Mononuclear cell (primary cell): ENCODE measurements around the gene STMND1. TPM values are rescaled to one million over a fixed set of nuclear protein-coding genes. Genes with fewer than 3 reads are reported as not detected.

ENCODE experiments used
- H3K27me3 ChIP-seq: 2 replicates; pipeline ENCODE4 v1.6.0; 2011; ENCODE audit warnings: low read length, control low read depth; ENCODE audit not compliant: insufficient read depth
- H3K4me1 ChIP-seq: 2 replicates; pipeline ENCODE4 v1.5.1; 2011; ENCODE audit warnings: mild to moderate bottlenecking, low read length, control low read depth; ENCODE audit not compliant: insufficient read depth
- H3K4me3 ChIP-seq: 2 replicates; pipeline ENCODE4 v1.5.1; 2011; ENCODE audit warnings: mild to moderate bottlenecking, low read length, moderate library complexity
- H3K9me3 ChIP-seq: 2 replicates; pipeline ENCODE4 v1.5.1; 2011; ENCODE audit warnings: low read depth, mild to moderate bottlenecking, control low read depth, low read length
- total RNA-seq: library from RNA; depleted of rRNA; stranded (reverse); fragments of >200 nt; gene quantifications from one replicate; pipeline ENCODE4 v1.2.3, GENCODE V29; 2012

STMND1 gene
- total RNA-seq, 1 donor: not detected

GRCh38 chr6:17116117-17116440, 14.2 kb downstream of the STMND1 start:
- no peaks in the 10 kb centered on the region for H3K9me3 ChIP-seq
- H3K27me3 ChIP-seq: no peaks in the 10 kb centered on the region
- no peak overlapping the region for H3K4me3 ChIP-seq
- H3K4me1 ChIP-seq: no peaks in the 10 kb centered on the region

- Histone ChIP-seq H3K27me3 (no peaks in the 10 kb centered on the region), H3K9me3 (no peaks in the 10 kb centered on the region), H3K4me3 (no peak overlapping the region), H3K4me1 (no peaks in the 10 kb centered on the region)
These were observed 18.2 kb downstream of the STMND1 start for GRCh38 chr6:17120019-17120418.

- Histone ChIP-seq H3K4me3 (no peak overlapping the region), H3K9me3 (no peaks in the 10 kb centered on the region), H3K4me1 (no peaks in the 10 kb centered on the region), H3K27me3 (no peaks in the 10 kb centered on the region)
These were observed 23.6 kb downstream of the STMND1 start for GRCh38 chr6:17125407-17125806.

GRCh38 chr6:17130786-17131185, 28.9 kb downstream of the STMND1 start:
- Histone ChIP-seq H3K4me3 (no peak overlapping the region), H3K27me3 (peaks cover 7% of the 10 kb centered on the region), H3K9me3 (peaks cover 6% of the 10 kb centered on the region), H3K4me1 (no peaks in the 10 kb centered on the region)

- Histone ChIP-seq H3K27me3 (peaks cover 7% of the 10 kb centered on the region), H3K4me3 (no peak overlapping the region), H3K4me1 (no peaks in the 10 kb centered on the region), H3K9me3 (peaks cover 6% of the 10 kb centered on the region)
These were observed 31.1 kb downstream of the STMND1 start for GRCh38 chr6:17132967-17133366.

GRCh38 chr6:17138033-17138432, 36.2 kb downstream of the STMND1 start:
- Histone ChIP-seq H3K27me3 (peaks cover 7% of the 10 kb centered on the region), H3K4me1 (no peaks in the 10 kb centered on the region), H3K4me3 (no peak overlapping the region), H3K9me3 (peaks cover 12% of the 10 kb centered on the region)

GRCh38 chr6:17144016-17144415, 42.2 kb downstream of the STMND1 start:
- Histone ChIP-seq H3K9me3 (peaks cover 4% of the 10 kb centered on the region), H3K27me3 (no peaks in the 10 kb centered on the region), H3K4me3 (no peak overlapping the region), H3K4me1 (no peaks in the 10 kb centered on the region)

- Histone ChIP-seq H3K9me3 (no peaks in the 10 kb centered on the region), H3K4me1 (no peaks in the 10 kb centered on the region), H3K4me3 (no peak overlapping the region), H3K27me3 (no peaks in the 10 kb centered on the region)
These were observed 47.7 kb downstream of the STMND1 start for GRCh38 chr6:17149571-17149970.

GRCh38 chr6:17150096-17150495, 48.2 kb downstream of the STMND1 start:
- no peaks in the 10 kb centered on the region for H3K4me1 ChIP-seq
- H3K9me3 ChIP-seq: no peaks in the 10 kb centered on the region
- H3K27me3 ChIP-seq: no peaks in the 10 kb centered on the region
- no peak overlapping the region for H3K4me3 ChIP-seq

- H3K4me1 ChIP-seq: no peaks in the 10 kb centered on the region
- H3K27me3 ChIP-seq: no peaks in the 10 kb centered on the region
- no peak overlapping the region for H3K4me3 ChIP-seq
- no peaks in the 10 kb centered on the region for H3K9me3 ChIP-seq
These were observed 50.0 kb downstream of the STMND1 start for GRCh38 chr6:17151888-17152287.

GRCh38 chr6:17152703-17153102, 50.9 kb downstream of the STMND1 start:
- Histone ChIP-seq H3K4me3 (no peak overlapping the region), H3K9me3 (no peaks in the 10 kb centered on the region), H3K4me1 (no peaks in the 10 kb centered on the region), H3K27me3 (no peaks in the 10 kb centered on the region)

- Histone ChIP-seq H3K4me3 (no peak overlapping the region), H3K4me1 (no peaks in the 10 kb centered on the region), H3K27me3 (peaks cover 3% of the 10 kb centered on the region), H3K9me3 (no peaks in the 10 kb centered on the region)
These were observed 54.5 kb downstream of the STMND1 start for GRCh38 chr6:17156112-17156921.

- Histone ChIP-seq H3K4me3 (no peak overlapping the region), H3K9me3 (no peaks in the 10 kb centered on the region), H3K27me3 (peaks cover 3% of the 10 kb centered on the region)
These were observed 55.1 kb downstream of the STMND1 start for GRCh38 chr6:17156966-17157365.

GRCh38 chr6:17157617-17158016, 55.8 kb downstream of the STMND1 start:
- Histone ChIP-seq H3K27me3 (peaks cover 3% of the 10 kb centered on the region), H3K4me3 (no peak overlapping the region), H3K4me1 (no peaks in the 10 kb centered on the region), H3K9me3 (no peaks in the 10 kb centered on the region)

More at GRCh38 chr6:17156966-17157365, 55.1 kb downstream of the STMND1 start:
- H3K4me1 ChIP-seq: no peaks in the 10 kb centered on the region

GRCh38 chr6:17159240-17159639, 57.4 kb downstream of the STMND1 start:
- Histone ChIP-seq H3K27me3 (peaks cover 3% of the 10 kb centered on the region), H3K4me1 (no peaks in the 10 kb centered on the region), H3K9me3 (no peaks in the 10 kb centered on the region), H3K4me3 (no peak overlapping the region)

- Histone ChIP-seq H3K9me3 (no peaks in the 10 kb centered on the region), H3K27me3 (peaks cover 3% of the 10 kb centered on the region), H3K4me1 (no peaks in the 10 kb centered on the region), H3K4me3 (no peak overlapping the region)
These were observed 59.2 kb downstream of the STMND1 start for GRCh38 chr6:17161076-17161475.
